K562 (cell line): ENCODE data around the gene CDCA5. TPM values are rescaled to one million over a fixed set of nuclear protein-coding genes. Genes with fewer than 3 reads are reported as not detected.

Experiments
- BRF1 ChIP-seq: IDR thresholded peaks from 3 replicates; pipeline ENCODE4 v1.6.1; 2011; ENCODE audit warnings: borderline replicate concordance, mild to moderate bottlenecking; ENCODE audit not compliant: insufficient read length; ENCODE audit errors: extremely low read depth
- ETS1 ChIP-seq: conservative IDR thresholded peaks from 2 replicates; pipeline ENCODE4 v1.6.1; 2011; ENCODE audit warnings: low read depth, mild to moderate bottlenecking, low read length; ENCODE audit not compliant: control insufficient read depth
- GTF2A2 ChIP-seq: IDR thresholded peaks from 2 replicates; pipeline ENCODE4 v1.6.1; 2016; ENCODE audit warnings: mild to moderate bottlenecking, missing genetic modification characterization, missing compliant biosample characterization
- NEUROD1 ChIP-seq: fragments of 150-350 bp; IDR thresholded peaks from 2 replicates; pipeline ENCODE4 v1.6.1; 2014; ENCODE audit warnings: borderline replicate concordance, low read length, low read depth; ENCODE audit not compliant: partially characterized antibody
- SP2 ChIP-seq: IDR thresholded peaks from 2 replicates; pipeline ENCODE4 v1.6.1; 2011; ENCODE audit warnings: mild to moderate bottlenecking, low read depth, low read length, moderate library complexity; ENCODE audit not compliant: poor library complexity, severe bottlenecking; ENCODE audit errors: extremely low read depth
- SRSF9 ChIP-seq: fragments of 200-400 bp; formaldehyde crosslinking; IDR thresholded peaks from 2 replicates; pipeline ENCODE4 v1.6.1; 2017; ENCODE audit warnings: low read depth, low read length, borderline replicate concordance
- TGIF2 ChIP-seq: sonication (generic); formaldehyde crosslinking; IDR thresholded peaks from 2 replicates; pipeline ENCODE4 v1.8.1; 2022; ENCODE audit warnings: mild to moderate bottlenecking, missing genetic modification reagents, moderate library complexity
- ZEB2 ChIP-seq: fragments of 450-650 bp; IDR thresholded peaks from 2 replicates; pipeline ENCODE4 v1.6.1; 2016
- ZZZ3 ChIP-seq: fragments of 450-650 bp; IDR thresholded peaks from 2 replicates; pipeline ENCODE4 v1.6.1; 2016; ENCODE audit warnings: antibody characterized with exemption, mild to moderate bottlenecking, moderate library complexity
- polyA plus RNA-seq, 8 experiments: library from polyadenylated mRNA; depleted of rRNA in 4 of 8; stranded (reverse) in 5 of 8; unstranded in 3 of 8; fragments of >200 nt; fragmentation: Nextera tagmentation in 2 of 8; fragmentation: Illumina TruSeq in 1 of 8; extraction: Ambion mirVana in 2 of 8; extraction: Trizol in 1 of 8; gene quantifications; 2 replicates each; pipeline versions ENCODE4 v1.2.1 to v1.2.3, GENCODE V29; 2011 to 2014; ENCODE audit warnings: inconsistent platforms in 1 of 8, missing spikeins in 1 of 8
- total RNA-seq, 7 experiments: library from RNA; depleted of rRNA in 6 of 7; stranded (reverse); fragments of >200 nt in 6 of 7; fragmentation: Illumina TruSeq in 2 of 7; extraction: Trizol in 2 of 7; gene quantifications; 2 replicates each; pipeline versions ENCODE4 v1.2.1 to v1.2.3, GENCODE V29; 2011 to 2021; ENCODE audit warnings: low replicate concordance in 1 of 7
- TF ChIP-seq, protein P1 (sequence below): sonication (generic); formaldehyde crosslinking; IDR thresholded peaks from 2 replicates; pipeline ENCODE4 v1.8.0; 2022; ENCODE audit warnings: mild to moderate bottlenecking, missing genetic modification reagents
- TF ChIP-seq, protein P2 (sequence below): sonication (generic); formaldehyde crosslinking; IDR thresholded peaks from 2 replicates; pipeline ENCODE4 v1.8.1; 2023; ENCODE audit warnings: mild to moderate bottlenecking, missing genetic modification reagents

The CDCA5 gene
- total and polyA plus RNA-seq, 9 of the 15 experiments (the other 6 are each of a cell fraction or from before 2014, with no cell fraction given) = 18.9 to 94.3 (median 64.6) TPM

- TF ChIP-seq ETS1 (peak; percentile 100), BRF1 (no peak), ZEB2 (peak; percentile 99), GTF2A2 (tag) (no peak), ZZZ3 (no peak), SRSF9 (no peak), NEUROD1 (peak; percentile 88), TGIF2 (CRISPR knock-in tag) (no peak), SP2 (no peak)
- TF ChIP-seq, protein P1, sequence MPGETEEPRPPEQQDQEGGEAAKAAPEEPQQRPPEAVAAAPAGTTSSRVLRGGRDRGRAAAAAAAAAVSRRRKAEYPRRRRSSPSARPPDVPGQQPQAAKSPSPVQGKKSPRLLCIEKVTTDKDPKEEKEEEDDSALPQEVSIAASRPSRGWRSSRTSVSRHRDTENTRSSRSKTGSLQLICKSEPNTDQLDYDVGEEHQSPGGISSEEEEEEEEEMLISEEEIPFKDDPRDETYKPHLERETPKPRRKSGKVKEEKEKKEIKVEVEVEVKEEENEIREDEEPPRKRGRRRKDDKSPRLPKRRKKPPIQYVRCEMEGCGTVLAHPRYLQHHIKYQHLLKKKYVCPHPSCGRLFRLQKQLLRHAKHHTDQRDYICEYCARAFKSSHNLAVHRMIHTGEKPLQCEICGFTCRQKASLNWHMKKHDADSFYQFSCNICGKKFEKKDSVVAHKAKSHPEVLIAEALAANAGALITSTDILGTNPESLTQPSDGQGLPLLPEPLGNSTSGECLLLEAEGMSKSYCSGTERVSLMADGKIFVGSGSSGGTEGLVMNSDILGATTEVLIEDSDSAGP (CRISPR knock-in tag) = peak; percentile 78; the same call in 1 of the 2 replicates
- TF ChIP-seq, protein P2, sequence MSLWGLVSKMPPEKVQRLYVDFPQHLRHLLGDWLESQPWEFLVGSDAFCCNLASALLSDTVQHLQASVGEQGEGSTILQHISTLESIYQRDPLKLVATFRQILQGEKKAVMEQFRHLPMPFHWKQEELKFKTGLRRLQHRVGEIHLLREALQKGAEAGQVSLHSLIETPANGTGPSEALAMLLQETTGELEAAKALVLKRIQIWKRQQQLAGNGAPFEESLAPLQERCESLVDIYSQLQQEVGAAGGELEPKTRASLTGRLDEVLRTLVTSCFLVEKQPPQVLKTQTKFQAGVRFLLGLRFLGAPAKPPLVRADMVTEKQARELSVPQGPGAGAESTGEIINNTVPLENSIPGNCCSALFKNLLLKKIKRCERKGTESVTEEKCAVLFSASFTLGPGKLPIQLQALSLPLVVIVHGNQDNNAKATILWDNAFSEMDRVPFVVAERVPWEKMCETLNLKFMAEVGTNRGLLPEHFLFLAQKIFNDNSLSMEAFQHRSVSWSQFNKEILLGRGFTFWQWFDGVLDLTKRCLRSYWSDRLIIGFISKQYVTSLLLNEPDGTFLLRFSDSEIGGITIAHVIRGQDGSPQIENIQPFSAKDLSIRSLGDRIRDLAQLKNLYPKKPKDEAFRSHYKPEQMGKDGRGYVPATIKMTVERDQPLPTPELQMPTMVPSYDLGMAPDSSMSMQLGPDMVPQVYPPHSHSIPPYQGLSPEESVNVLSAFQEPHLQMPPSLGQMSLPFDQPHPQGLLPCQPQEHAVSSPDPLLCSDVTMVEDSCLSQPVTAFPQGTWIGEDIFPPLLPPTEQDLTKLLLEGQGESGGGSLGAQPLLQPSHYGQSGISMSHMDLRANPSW (CRISPR knock-in tag) = no peak
Observed at GRCh38 chr11:65095974-65096806, 12.3 kb upstream of the CDCA5 start, which contains the start of gene VPS51 (continued).
